SK-N-SH treated with all-trans-retinoic acid at 6 μM for 48 hours (cell line): ENCODE measurements around the gene PDZD2.

Experiments used
- CSDC2 ChIP-seq: fragments of 250-450 bp; sonication (Bioruptor Pico); IDR thresholded peaks from 2 replicates; pipeline ENCODE4 v1.5.0; 2020; ENCODE audit warnings: mild to moderate bottlenecking, moderate library complexity
- ESRRG ChIP-seq: fragments of 250-450 bp; sonication (Bioruptor Pico); IDR thresholded peaks from 2 replicates; pipeline ENCODE4 v1.6.1; 2021; ENCODE audit warnings: mild to moderate bottlenecking
- POU6F1 ChIP-seq: fragments of 250-450 bp; sonication (Bioruptor Pico); IDR thresholded peaks from 2 replicates; pipeline ENCODE4 v1.8.0; 2021; ENCODE audit warnings: low read depth, mild to moderate bottlenecking, moderate library complexity, borderline replicate concordance
- RARB ChIP-seq: fragments of 250-450 bp; sonication (Bioruptor Pico); IDR thresholded peaks from 2 replicates; pipeline ENCODE4 v1.8.0; 2021; ENCODE audit warnings: mild to moderate bottlenecking, moderate library complexity
- TCF4 ChIP-seq: fragments of 250-450 bp; sonication (Bioruptor Pico); IDR thresholded peaks from 2 replicates; pipeline ENCODE4 v1.8.0; 2021; ENCODE audit warnings: mild to moderate bottlenecking, moderate library complexity, borderline replicate concordance
- ZFP3 ChIP-seq: fragments of 250-450 bp; sonication (Bioruptor Pico); IDR thresholded peaks from 2 replicates; pipeline ENCODE4 v1.5.0; 2020; ENCODE audit warnings: mild to moderate bottlenecking, moderate library complexity
- ZFP30 ChIP-seq: fragments of 450-650 bp; formaldehyde crosslinking; IDR thresholded peaks from 2 replicates; pipeline ENCODE4 v1.5.0; 2022; ENCODE audit warnings: mild to moderate bottlenecking, moderate library complexity
- TF ChIP-seq, protein P1 (sequence below): fragments of 250-450 bp; sonication (Bioruptor Pico); IDR thresholded peaks from 2 replicates; pipeline ENCODE4 v1.5.1; 2021; ENCODE audit warnings: mild to moderate bottlenecking, moderate library complexity
- TF ChIP-seq, protein P2 (sequence below): fragments of 250-450 bp; sonication (Bioruptor Pico); IDR thresholded peaks from 2 replicates; pipeline ENCODE4 v1.5.1; 2020; ENCODE audit warnings: low read depth, mild to moderate bottlenecking, moderate library complexity

DNA sequence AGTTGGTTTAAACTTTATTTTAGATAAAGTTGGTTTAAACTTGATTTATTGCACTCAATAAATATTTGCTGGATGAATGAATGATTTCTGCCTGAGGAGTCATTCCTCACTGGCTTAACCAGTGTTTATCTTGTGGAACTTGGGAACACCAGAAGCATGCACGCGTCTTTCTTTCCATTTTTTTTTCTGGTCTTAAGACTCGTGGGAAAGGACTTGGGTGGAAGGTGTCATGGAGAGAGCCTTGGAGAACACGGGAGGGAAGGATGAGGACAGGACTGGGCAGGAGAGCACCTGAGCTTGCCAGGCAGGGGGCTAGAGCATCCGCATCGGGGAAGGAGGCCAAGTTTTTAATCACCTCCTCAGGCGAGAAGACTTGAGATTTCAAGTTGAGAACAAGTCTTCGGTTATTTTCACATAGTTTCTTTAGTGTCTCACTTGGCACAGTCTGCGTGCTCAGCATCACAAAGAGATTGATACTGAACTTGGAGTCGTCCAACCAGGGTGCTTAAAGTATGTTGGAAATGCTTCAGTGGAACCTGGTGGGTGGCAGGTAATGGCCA, 144.2 kb downstream of the PDZD2 start:
- TF ChIP-seq TCF4 (CRISPR knock-in tag) (no peak), ZFP3 (CRISPR knock-in tag) (no peak), ESRRG (CRISPR knock-in tag) (no peak), CSDC2 (CRISPR knock-in tag) (no peak), ZFP30 (no peak), POU6F1 (CRISPR knock-in tag) (no peak), RARB (CRISPR knock-in tag) (no peak)
- TF ChIP-seq, protein P1, sequence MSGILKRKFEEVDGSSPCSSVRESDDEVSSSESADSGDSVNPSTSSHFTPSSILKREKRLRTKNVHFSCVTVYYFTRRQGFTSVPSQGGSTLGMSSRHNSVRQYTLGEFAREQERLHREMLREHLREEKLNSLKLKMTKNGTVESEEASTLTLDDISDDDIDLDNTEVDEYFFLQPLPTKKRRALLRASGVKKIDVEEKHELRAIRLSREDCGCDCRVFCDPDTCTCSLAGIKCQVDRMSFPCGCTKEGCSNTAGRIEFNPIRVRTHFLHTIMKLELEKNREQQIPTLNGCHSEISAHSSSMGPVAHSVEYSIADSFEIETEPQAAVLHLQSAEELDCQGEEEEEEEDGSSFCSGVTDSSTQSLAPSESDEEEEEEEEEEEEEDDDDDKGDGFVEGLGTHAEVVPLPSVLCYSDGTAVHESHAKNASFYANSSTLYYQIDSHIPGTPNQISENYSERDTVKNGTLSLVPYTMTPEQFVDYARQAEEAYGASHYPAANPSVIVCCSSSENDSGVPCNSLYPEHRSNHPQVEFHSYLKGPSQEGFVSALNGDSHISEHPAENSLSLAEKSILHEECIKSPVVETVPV (CRISPR knock-in tag): no peak
- TF ChIP-seq, protein P2, sequence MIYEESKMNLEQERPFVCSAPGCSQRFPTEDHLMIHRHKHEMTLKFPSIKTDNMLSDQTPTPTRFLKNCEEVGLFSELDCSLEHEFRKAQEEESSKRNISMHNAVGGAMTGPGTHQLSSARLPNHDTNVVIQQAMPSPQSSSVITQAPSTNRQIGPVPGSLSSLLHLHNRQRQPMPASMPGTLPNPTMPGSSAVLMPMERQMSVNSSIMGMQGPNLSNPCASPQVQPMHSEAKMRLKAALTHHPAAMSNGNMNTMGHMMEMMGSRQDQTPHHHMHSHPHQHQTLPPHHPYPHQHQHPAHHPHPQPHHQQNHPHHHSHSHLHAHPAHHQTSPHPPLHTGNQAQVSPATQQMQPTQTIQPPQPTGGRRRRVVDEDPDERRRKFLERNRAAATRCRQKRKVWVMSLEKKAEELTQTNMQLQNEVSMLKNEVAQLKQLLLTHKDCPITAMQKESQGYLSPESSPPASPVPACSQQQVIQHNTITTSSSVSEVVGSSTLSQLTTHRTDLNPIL (CRISPR knock-in tag): no peak
